HG03521 (cell line): ENCODE measurements around the gene ANTKMT.

Experiments
- ATAC-seq: cut with Tn5 transposase; IDR thresholded peaks from one replicate; pipeline ENCODE4 v1.9.1; 2021; ENCODE audit warnings: mild to moderate bottlenecking, moderate library complexity; ENCODE audit not compliant: unreplicated experiment

ANTKMT gene, protein sequence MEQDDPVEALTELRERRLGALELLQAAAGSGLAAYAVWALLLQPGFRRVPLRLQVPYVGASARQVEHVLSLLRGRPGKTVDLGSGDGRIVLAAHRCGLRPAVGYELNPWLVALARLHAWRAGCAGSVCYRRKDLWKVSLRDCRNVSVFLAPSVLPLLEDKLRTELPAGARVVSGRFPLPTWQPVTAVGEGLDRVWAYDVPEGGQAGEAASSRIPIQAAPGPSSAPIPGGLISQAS

DNA sequence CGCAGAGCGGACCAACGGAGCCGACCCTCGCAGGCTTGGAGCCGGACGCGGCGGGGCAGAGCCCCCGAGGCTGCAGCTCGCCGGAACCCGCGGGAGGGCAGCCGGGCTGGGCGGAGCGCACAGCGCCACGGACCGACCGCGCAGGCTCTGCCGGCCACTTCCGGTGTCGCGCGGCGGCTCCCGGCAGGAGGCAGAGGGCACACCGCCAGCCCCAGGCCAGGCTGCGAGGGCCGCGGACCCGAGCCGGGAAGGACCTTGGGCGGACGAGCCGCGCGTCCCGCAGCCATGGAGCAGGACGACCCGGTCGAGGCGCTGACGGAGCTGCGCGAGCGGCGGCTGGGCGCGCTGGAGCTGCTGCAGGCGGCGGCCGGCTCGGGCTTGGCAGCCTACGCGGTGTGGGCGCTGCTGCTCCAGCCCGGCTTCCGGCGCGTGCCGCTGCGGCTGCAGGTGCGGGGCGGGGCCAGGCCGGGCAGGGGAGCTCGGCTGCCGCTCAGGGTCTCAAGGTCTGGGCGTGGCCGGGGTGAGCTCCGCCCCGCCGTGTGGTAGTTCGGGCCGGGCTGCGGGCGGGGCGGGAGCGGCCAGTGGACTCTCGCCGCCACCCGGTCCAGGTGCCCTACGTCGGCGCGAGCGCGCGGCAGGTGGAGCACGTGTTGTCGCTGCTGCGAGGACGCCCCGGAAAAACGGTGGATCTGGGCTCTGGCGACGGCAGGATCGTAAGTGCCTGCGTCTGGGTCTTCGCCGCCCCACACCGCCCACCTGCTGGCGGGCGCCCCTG lies at the start of gene ANTKMT:
Gene ANTKMT (plus strand): TSS at position 157 of the 775 bp plus-strand sequence. CDS start 129 bp downstream, at position 286.
- peak; percentile 61 for ATAC-seq

DNA sequence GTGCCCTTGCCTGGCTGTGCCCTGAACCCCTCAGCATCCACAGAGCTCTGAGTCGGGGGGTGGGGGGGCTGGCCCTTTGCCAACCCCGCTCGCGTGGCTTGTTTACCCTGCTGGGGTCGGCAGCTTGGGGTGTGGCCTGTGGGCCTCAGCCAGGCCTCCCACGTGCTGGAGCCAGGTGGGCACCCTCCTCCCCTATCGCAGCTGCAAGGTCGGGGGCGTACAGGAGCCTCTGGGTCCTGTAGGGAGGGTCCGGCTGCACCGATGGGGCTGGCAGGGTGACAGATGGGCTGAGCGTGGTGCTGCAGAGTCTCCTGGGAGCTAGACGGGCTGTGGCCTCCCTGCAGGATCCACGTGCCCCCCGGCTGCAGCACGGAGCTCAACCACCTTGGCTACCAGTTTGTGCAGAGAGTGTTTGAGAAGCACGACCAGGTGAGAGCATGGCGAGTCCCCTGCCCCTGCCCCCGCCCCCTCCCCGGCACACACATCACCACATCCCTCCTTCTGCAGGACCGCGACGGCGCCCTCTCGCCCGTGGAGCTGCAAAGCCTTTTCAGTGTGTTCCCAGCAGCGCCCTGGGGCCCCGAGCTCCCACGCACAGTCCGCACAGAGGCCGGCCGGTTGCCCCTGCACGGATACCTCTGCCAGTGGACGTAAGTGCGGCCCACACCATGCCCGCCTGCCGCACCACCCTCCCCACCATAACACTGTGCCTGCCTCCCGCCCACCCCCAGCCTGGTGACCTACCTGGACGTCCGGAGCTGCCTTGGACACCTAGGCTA lies 49.4 kb upstream of the ANTKMT start:
- ATAC-seq: no peak

DNA sequence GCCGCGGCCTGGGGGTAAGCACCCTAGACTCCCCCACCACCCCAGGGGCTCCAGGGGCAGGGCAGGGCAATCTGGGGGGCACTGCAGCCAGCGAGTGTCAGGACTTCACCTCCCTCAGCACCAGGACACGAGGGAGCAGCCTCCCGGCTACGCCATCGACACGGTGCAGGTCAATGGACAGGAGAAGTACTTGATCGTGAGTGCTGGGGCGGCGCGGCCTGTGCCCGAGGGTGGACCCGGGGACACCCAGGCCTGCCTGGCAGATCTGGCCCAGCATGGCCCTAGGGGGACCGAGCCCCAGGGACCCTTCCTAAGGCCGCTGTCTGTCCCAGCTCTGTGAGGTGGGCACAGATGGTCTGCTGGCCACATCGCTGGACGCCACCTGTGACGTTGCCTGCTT lies 48.6 kb upstream of the ANTKMT start:
- ATAC-seq: no peak

DNA sequence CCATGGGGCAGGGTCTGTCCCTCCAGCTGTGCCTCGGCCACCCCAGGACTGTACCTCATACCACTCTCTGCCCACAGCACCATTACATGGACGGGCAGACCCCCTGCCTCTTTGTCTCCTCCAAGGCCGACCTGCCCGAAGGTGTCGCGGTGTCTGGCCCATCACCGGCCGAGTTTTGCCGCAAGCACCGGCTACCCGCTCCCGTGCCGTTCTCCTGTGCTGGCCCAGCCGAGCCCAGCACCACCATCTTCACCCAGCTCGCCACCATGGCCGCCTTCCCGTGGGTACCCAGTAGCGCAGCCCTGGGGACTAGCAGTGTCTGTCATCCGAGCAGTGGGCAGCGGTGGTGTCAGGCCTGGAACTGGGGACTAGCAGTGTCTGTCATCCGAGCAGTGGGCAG lies 48.1 kb upstream of the ANTKMT start:
- no peak for ATAC-seq

DNA sequence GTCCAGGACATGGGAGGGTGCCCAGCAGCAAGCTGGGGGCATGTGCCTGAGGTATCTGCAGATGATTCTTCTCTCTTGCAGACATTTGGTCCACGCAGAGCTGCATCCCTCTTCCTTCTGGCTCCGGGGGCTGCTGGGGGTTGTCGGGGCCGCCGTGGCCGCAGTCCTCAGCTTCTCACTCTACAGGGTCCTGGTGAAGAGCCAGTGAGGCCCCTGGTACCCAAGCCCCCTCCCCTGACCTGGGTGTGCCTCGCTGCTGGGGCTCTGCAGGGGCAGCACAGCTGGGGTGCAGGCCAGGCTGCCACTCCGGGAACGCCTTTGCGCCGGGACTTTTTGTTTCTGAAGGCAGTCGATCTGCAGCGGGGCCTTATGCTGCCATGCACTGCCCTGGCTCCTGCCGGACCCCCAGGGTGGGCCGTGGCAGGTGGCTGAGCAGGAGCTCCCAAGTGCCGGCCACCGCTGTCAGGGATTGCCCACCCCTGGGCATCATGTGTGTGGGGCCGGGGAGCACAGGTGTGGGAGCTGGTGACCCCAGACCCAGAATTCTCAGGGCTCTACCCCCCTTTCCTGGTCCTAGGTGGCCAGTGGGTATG lies 47.5 kb upstream of the ANTKMT start:
- ATAC-seq: no peak

DNA sequence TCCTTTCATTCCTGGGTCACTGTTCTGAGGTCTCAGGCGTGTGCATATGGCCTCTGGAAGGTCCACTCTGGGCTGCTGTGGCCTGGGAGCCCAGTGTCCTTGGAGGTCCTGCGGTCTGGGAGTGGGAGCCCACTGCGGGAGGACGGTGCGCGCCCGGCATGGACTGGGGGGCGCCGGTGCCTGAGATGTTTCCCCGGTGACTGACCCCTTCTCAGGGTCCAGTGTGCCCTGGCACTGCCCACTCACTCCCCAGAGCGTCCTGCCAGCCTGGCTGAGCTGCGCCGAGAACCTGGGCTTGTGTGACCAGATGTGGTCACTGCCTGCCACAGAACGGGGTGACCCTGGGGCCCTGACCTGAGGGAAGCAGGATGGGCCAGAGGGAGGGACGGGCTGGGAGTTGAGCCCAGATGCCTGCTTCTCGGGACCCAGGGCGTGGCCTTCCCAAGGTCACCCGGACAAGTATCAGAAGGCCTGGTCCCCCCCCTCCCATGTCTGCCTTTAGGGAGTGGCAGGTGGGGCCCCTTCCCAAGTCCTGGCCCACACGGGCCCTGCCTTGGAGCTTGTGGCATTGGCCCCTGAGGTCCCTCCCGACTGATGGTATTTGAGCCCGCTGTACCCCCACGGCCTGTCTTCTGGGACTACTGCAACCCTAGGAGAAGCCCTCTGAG lies 46.6 kb upstream of the ANTKMT start:
- no peak for ATAC-seq

DNA sequence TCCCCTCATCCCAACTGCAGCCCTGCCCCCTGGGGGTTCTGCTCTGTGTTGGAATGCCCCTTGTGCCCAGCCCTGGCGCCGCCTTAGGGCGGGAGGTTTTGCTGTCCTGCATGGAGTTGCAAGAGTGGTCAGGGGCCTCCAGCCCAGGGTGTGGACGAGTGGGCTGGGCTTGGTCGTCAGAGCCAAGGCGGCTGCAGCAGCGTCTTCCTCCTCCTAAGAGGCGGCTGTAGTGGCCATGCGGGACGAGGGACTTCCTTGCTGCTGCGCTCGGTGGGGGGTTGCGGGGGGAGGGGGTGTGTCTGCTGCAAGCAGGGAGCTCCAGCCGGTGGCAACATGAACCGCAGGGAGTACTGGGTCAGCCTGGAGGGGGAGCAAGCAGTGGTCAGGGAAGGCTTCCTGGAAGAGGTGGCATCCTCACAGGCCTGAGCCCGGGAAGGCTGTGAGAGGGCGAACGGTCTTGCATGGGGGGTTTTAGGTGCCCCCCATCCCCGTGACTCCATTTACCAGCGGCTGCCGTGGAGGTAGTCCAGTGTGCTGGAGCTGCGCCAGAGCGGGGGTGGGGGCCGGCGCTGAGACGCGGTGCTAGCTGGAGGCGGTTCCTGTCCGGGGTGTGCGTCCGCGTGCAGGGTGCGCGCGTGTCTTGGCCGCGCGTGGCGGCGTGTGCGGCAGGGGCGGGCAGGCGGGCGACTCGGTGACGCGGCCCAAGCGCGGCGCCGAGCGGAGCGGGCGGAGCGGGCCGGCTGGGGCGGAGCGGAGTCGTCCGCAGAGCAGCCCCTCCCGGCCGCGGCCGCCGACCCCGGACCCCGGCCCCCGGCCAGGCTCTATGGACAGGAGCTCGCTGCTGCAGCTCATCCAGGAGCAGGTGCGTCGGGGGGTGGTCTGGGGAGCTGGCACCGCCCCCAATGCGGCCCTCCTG lies 45.7 kb upstream of the ANTKMT start, which contains the start of gene RHBDL1:
Gene RHBDL1 (plus strand): TSS at position 704 of the 916 bp plus-strand sequence. CDS start 120 bp downstream, at position 824.
- ATAC-seq: no peak

DNA sequence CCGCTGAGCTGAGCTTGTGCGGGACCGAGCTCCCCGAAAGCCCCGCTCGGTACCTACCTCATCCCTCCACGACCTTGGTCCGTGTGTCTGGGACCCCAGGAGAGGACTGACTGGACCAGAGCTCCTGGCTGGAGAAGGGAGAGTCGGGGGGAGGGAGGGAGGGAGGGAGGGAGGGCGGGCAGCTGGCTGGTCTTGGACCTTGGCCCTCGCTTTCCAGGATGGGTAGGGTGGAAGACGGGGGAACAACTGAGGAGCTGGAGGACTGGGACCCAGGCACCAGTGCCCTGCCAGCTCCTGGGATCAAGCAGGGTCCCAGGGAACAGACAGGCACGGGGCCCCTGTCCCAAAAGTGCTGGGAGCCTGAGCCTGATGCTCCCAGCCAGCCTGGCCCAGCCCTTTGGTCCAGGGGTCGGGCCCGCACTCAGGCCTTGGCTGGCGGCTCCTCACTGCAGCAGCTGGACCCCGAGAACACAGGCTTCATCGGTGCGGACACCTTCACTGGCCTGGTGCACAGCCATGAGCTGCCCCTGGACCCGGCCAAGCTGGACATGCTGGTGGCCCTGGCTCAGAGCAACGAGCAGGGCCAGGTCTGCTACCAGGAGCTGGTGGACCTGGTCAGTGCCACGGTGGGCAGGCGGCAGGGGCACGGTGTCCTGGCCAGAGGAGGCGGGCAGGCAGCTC lies 44.9 kb upstream of the ANTKMT start:
- ATAC-seq: no peak

DNA sequence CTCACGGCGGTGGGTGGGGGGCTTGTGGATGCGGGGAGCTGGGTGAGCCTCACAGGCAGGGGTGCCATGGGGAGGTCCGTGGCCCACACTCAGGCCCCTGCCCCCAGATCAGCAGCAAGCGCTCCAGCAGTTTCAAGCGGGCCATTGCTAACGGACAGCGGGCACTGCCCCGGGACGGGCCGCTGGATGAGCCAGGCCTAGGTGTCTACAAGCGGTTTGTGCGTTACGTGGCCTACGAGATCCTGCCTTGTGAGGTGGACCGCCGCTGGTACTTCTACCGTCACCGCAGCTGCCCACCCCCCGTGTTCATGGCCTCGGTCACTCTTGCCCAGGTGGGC lies 44.4 kb upstream of the ANTKMT start:
- ATAC-seq: no peak

DNA sequence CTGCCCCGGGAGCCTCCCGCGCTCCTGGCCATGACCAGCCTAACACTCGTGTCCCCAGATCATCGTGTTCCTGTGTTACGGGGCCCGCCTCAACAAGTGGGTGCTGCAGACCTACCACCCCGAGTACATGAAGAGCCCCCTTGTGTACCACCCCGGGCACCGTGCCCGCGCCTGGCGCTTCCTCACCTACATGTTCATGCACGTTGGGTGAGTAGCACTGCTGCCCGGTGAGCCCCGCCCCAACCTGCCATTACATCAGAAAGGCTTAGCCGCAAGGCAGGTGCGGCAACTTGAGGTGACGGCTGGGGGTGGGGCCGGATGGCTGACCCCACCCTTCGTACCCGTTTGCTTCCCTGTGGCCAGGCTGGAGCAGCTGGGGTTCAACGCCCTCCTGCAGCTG lies 44.0 kb upstream of the ANTKMT start:
- no peak for ATAC-seq

DNA sequence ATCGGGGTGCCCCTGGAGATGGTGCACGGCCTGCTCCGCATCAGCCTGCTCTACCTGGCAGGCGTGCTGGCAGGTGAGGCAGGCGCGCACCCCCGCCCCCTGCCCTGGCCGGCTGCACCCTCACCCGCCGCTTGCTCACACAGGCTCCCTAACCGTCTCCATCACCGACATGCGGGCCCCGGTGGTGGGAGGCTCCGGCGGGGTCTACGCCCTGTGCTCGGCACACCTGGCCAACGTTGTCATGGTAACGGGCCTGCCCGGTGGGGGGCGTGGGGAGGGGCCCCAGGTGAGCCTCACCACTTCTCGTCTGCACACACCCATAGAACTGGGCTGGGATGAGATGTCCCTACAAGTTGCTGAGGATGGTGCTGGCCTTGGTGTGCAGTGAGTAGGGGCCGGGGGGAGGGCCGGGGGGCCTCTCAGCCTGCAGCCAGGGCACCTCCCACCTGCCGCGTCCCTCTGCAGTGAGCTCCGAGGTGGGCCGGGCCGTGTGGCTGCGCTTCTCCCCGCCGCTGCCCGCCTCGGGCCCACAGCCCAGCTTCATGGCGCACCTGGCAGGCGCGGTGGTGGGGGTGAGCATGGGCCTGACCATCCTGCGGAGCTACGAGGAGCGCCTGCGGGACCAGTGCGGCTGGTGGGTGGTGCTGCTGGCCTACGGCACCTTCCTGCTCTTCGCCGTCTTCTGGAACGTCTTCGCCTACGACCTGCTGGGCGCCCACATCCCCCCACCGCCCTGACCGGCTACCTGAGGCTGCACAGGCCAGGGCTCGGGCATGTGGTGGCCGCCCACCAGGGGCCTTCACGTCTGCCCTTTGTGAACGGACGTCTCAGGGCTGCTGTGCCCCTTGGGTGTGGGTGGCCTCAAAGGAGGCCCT lies 43.4 kb upstream of the ANTKMT start:
- ATAC-seq: no peak

DNA sequence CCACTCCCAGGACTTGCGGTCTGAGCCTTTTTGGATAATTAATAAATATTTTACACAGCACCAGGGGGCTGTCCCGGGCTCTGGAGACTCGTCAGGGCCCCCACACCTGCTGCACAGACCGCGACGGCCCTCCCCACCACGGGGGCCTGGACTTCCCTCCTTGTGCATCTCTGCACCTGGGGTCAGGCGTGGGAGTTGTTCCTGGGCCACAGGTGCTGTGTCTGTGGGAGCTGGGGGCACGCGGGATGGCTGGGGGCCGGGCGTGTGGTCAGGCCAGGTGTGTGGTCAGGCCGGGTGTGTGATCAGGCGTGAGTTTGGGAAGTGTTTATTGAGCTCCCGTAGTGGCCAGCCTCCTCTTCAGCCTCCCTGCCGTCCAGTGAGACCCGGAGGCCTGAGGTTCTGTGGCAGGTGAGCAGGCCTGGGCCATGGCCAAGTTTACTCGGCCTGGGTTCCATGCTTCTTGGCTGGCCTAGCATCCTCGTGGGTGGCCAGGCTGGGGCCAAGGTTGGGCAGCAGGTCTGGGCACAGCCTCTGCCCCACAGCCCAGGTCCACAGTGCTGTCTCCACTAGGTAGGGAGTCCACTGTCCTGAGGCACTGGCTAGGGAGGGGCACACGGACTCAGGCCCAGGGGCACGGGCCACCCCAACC lies 42.6 kb upstream of the ANTKMT start:
- ATAC-seq: no peak

DNA sequence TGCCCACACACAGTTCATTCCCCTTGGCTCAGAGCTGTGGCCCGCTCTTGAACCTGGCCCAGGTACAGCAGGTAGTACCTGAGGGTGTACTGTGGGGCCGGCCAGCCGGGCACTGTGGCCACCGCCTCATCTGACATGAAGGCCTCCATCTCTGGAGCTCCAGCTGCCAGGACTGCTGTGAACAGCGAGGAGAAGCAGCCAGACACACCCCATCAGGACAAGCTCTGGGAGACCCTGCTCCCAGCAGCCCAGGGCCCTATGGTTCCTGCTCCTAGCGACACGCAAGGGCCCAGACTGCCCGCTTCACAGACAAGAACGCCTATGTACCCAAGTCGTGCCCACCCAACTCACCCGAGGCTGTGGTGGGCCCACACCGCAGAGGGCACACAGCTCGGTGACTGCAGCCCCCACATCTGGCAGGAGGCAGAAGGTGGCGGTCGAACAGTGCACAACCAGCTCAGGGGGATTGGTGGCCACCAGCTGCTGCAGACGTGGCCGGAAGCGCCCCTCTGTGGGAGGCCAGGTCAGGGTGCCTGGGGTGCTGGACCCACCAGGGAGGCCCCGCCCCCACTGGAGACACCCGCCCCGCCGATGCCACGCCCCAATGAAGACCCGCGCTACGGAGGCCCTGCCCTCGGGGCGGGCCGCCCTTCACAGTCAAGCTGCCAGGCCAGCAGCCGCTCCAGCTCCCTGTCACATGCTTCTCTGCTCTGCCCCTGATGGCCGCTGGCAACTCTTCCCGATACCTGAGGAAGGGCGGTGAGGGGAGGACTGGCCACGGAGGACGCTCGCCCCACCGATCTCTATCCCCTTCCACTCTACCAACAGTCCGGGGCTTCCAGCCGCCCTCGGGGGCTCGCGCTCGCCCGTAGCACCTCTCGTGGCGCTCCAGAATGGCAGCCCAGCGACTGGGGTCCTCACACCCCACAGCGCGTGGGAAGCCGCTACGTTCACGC lies 41.8 kb upstream of the ANTKMT start:
- ATAC-seq: no peak

DNA sequence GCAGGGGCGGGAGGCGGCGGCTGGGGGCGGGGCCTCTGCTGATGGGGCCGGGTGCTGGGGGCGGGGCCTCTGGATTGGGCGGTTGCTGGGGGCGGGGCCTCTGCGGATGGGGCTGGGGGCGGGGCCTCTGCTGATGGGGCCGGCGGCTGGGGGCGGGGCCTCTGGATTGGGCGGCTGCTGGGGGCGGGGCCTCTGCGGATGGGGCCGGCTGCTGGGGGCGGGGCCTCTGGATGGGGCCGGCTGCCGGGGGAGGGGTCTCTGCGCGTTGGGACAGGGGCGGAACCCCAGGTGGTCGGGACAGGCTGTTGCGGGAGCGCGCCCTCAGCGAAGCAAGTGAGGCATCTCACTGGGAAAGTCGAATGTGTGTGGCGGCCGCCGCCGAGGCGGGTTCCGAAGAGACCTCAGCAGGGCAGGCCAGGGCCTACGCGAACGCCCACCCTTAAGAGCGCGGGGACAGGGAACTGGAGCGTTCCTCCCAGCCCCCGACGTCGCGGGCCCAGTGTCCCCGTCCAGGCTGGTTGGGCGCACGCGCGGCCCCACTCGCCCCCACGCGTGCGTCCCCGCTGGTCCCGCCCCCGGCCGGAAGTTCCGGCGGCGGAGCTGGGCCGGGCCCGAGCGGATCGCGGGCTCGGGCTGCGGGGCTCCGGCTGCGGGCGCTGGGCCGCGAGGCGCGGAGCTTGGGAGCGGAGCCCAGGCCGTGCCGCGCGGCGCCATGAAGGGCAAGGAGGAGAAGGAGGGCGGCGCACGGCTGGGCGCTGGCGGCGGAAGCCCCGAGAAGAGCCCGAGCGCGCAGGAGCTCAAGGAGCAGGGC lies 40.9 kb upstream of the ANTKMT start, which contains the start of gene STUB1:
Gene STUB1 (plus strand): TSS at position 597 of the 811 bp plus-strand sequence. CDS start 116 bp downstream, at position 713.
- peak; percentile 38 for ATAC-seq

DNA sequence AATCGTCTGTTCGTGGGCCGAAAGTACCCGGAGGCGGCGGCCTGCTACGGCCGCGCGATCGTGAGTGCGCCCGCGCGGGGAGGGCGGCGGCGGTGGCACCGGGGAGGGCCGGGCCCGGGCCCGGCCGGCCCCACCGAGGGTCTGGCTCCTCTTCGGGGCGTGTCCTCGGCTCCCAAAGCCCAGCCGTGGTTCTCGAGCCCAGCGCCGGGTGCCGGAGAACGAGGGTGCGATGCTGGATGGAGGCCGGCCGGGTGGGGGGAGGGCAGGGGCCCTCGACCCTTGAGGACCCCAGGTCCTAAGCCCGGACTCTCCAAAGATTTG lies 40.4 kb upstream of the ANTKMT start:
- no peak for ATAC-seq
